22Rv1 (cell line): ENCODE results near the gene KIF3A.

Source experiments
- ZFX ChIP-seq: fragments of 450-650 bp; IDR thresholded peaks from 2 replicates; pipeline ENCODE4 v1.6.1; 2017; ENCODE audit warnings: antibody characterized with exemption, borderline replicate concordance
- TF ChIP-seq, protein P1 (sequence below): fragments of 450-650 bp; IDR thresholded peaks from 2 replicates; pipeline ENCODE4 v1.5.1; 2017; ENCODE audit warnings: mild to moderate bottlenecking

DNA sequence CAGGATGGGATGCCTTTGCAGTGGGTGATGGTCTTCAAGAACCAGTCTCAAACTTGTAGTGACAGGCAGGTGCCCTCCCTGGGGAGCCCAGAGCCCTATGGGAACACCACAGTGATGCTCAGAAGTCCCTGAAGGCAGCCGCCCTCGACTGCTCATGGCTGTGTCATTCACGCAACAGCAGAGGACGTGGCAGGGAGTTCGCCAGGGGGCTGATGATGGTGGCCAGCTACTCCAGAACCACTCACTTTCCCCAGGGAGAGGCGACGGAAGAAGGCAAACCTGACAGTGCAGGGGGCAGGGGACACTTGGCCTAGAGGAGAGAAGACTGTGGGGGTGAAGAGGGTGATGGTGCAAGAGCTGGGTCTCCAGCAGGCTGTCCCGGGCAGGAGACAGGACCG, 75.3 kb downstream of the KIF3A start:
- TF ChIP-seq, protein P1, sequence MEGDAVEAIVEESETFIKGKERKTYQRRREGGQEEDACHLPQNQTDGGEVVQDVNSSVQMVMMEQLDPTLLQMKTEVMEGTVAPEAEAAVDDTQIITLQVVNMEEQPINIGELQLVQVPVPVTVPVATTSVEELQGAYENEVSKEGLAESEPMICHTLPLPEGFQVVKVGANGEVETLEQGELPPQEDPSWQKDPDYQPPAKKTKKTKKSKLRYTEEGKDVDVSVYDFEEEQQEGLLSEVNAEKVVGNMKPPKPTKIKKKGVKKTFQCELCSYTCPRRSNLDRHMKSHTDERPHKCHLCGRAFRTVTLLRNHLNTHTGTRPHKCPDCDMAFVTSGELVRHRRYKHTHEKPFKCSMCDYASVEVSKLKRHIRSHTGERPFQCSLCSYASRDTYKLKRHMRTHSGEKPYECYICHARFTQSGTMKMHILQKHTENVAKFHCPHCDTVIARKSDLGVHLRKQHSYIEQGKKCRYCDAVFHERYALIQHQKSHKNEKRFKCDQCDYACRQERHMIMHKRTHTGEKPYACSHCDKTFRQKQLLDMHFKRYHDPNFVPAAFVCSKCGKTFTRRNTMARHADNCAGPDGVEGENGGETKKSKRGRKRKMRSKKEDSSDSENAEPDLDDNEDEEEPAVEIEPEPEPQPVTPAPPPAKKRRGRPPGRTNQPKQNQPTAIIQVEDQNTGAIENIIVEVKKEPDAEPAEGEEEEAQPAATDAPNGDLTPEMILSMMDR: no peak
- no peak for TF ChIP-seq ZFX
